ENCODE results near the gene PITPNB. TPM values are rescaled to one million over a fixed set of nuclear protein-coding genes. Genes with fewer than 3 reads are reported as not detected.
A peak's percentile ranks its signal among the peaks of the same experiment; 100 is the strongest.

PITPNB gene
- total and polyA plus RNA-seq, 2 of the 13 experiments (the other 11 are each of a cell fraction or from before 2014, with no cell fraction given) = 17.0 to 30.1 TPM

DNA sequence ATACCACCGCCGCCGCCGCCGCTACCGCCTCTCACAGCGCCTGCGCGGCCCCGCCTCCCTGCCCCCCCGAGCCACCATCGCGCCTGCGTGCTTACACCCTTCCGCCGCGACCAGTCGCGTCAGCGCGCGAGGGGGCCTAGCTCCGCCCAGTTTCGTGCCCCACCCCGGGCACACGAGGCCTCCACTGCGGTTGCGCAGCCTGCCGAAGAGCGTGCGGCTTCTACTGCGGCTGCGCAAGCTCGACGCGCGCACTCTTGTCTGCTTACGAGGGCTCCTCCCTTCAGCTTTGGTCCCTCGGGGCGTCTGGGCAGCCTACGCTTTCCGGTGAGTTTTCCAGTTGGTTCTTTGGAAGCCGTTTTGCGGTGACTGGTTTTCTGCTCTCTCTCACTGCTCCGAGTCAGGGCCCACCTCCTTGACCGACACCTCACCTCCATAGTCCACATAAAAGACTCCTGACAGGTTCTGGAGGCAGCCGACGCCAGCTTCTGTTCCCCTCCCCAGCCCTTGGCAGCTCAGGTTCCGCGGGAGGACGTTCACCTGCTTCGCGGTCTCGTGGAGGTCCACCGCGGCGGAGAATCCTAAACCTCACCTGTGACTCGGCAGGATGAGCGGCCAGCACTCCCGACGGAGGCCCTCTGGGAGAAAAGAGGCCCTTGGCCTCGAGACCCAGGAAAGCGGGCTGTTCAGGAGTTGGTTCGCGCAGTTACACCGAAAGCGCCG lies at the start of gene PITPNB (continued):
- TF ChIP-seq ZBTB20 (CRISPR knock-in tag; IDR thresholded peaks at IDR 0.05; ENCODE audit: borderline replicate concordance, low read depth) (0 out of 2 replicates have a peak, but pooled peaks have one; percentile 19), HNRNPUL1 (IDR thresholded peaks at IDR 0.05; ENCODE audit: low read depth, low read length) (0 out of 2 replicates have a peak, but pooled peaks have one; percentile 24), ZNF431 (CRISPR knock-in tag; IDR thresholded peaks at IDR 0.05; ENCODE audit: borderline replicate concordance, low read depth) (0 out of 2 replicates have a peak, but pooled peaks have one; percentile 59), ZFP90 (CRISPR knock-in tag; IDR thresholded peaks at IDR 0.05; ENCODE audit: borderline replicate concordance) (peak; percentile 13; the same call in 1 of the 2 replicates), TOE1 (CRISPR knock-in tag; IDR thresholded peaks at IDR 0.05) (no peak), ZNF138 (CRISPR knock-in tag; IDR thresholded peaks at IDR 0.05; ENCODE audit: low read depth) (no peak), ZFP62 (CRISPR knock-in tag; IDR thresholded peaks at IDR 0.05) (no peak), ZNF615 (CRISPR knock-in tag; IDR thresholded peaks at IDR 0.05; ENCODE audit: borderline replicate concordance) (no peak), POGZ (CRISPR knock-in tag; IDR thresholded peaks at IDR 0.05) (peak; percentile 65; the same call in 1 of the 2 replicates), MTA3 (CRISPR knock-in tag; IDR thresholded peaks at IDR 0.05) (no peak), ZNF674 (CRISPR knock-in tag; IDR thresholded peaks at IDR 0.05; ENCODE audit: low read depth) (no peak), XRCC5 (optimal IDR thresholded peaks at IDR 0.05; ENCODE audit: low read length) (no peak)
- TF ChIP-seq, protein P1, sequence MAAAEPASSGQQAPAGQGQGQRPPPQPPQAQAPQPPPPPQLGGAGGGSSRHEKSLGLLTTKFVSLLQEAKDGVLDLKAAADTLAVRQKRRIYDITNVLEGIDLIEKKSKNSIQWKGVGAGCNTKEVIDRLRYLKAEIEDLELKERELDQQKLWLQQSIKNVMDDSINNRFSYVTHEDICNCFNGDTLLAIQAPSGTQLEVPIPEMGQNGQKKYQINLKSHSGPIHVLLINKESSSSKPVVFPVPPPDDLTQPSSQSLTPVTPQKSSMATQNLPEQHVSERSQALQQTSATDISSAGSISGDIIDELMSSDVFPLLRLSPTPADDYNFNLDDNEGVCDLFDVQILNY (CRISPR knock-in tag; conservative IDR thresholded peaks at IDR 0.05) = no peak; the same call in 1 of the 2 replicates
- TF ChIP-seq, protein P2, sequence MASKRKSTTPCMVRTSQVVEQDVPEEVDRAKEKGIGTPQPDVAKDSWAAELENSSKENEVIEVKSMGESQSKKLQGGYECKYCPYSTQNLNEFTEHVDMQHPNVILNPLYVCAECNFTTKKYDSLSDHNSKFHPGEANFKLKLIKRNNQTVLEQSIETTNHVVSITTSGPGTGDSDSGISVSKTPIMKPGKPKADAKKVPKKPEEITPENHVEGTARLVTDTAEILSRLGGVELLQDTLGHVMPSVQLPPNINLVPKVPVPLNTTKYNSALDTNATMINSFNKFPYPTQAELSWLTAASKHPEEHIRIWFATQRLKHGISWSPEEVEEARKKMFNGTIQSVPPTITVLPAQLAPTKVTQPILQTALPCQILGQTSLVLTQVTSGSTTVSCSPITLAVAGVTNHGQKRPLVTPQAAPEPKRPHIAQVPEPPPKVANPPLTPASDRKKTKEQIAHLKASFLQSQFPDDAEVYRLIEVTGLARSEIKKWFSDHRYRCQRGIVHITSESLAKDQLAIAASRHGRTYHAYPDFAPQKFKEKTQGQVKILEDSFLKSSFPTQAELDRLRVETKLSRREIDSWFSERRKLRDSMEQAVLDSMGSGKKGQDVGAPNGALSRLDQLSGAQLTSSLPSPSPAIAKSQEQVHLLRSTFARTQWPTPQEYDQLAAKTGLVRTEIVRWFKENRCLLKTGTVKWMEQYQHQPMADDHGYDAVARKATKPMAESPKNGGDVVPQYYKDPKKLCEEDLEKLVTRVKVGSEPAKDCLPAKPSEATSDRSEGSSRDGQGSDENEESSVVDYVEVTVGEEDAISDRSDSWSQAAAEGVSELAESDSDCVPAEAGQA (IDR thresholded peaks at IDR 0.05; ENCODE audit: low read depth) = no peak
- TF ChIP-seq, protein P2 (CRISPR knock-in tag; IDR thresholded peaks at IDR 0.05; ENCODE audit: borderline replicate concordance) = no peak
- TF ChIP-seq, protein P3, sequence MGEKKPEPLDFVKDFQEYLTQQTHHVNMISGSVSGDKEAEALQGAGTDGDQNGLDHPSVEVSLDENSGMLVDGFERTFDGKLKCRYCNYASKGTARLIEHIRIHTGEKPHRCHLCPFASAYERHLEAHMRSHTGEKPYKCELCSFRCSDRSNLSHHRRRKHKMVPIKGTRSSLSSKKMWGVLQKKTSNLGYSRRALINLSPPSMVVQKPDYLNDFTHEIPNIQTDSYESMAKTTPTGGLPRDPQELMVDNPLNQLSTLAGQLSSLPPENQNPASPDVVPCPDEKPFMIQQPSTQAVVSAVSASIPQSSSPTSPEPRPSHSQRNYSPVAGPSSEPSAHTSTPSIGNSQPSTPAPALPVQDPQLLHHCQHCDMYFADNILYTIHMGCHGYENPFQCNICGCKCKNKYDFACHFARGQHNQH (CRISPR knock-in tag; IDR thresholded peaks at IDR 0.05) = no peak
- TF ChIP-seq, protein P4, sequence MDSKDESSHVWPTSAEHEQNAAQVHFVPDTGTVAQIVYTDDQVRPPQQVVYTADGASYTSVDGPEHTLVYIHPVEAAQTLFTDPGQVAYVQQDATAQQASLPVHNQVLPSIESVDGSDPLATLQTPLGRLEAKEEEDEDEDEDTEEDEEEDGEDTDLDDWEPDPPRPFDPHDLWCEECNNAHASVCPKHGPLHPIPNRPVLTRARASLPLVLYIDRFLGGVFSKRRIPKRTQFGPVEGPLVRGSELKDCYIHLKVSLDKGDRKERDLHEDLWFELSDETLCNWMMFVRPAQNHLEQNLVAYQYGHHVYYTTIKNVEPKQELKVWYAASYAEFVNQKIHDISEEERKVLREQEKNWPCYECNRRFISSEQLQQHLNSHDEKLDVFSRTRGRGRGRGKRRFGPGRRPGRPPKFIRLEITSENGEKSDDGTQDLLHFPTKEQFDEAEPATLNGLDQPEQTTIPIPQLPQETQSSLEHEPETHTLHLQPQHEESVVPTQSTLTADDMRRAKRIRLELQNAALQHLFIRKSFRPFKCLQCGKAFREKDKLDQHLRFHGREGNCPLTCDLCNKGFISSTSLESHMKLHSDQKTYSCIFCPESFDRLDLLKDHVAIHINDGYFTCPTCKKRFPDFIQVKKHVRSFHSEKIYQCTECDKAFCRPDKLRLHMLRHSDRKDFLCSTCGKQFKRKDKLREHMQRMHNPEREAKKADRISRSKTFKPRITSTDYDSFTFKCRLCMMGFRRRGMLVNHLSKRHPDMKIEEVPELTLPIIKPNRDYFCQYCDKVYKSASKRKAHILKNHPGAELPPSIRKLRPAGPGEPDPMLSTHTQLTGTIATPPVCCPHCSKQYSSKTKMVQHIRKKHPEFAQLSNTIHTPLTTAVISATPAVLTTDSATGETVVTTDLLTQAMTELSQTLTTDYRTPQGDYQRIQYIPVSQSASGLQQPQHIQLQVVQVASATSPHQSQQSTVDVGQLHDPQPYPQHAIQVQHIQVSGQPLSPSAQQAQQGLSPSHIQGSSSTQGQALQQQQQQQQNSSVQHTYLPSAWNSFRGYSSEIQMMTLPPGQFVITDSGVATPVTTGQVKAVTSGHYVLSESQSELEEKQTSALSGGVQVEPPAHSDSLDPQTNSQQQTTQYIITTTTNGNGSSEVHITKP (CRISPR knock-in tag; IDR thresholded peaks at IDR 0.05; ENCODE audit: low read depth) = peak; percentile 25; the same call in 1 of the 2 replicates
